SH-SY5Y (cell line): ENCODE results near the gene SGMS2.

Source experiments
- GATA2 ChIP-seq: IDR thresholded peaks from 2 replicates; pipeline ENCODE4 v1.6.1; 2011; ENCODE audit warnings: mild to moderate bottlenecking, low read depth, low read length
- GATA3 ChIP-seq: IDR thresholded peaks from 2 replicates; pipeline ENCODE4 v1.6.1; 2011; ENCODE audit warnings: low read depth, mild to moderate bottlenecking, low read length, moderate library complexity

SGMS2 gene

DNA sequence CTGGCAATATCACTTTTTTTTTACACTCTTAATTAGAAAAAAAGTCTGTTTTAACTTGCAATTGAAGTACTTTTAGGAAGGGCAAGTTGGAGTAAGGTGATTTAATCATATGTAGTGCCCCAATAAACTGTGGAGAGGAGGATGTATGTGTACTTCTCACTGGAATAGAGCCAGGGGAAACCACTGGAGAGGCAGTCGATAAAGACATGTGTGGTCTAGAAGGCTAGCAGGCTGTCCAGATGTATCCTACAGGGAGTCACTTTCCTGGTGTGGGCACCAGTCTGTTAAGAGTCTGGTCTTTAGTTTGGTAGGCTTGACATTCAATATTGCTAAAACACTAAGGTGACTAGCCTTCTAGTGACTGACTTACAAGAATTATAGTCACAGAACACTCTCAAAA lies 9.6 kb upstream of the SGMS2 start:
- TF ChIP-seq GATA3: no peak
- no peak for TF ChIP-seq GATA2

DNA sequence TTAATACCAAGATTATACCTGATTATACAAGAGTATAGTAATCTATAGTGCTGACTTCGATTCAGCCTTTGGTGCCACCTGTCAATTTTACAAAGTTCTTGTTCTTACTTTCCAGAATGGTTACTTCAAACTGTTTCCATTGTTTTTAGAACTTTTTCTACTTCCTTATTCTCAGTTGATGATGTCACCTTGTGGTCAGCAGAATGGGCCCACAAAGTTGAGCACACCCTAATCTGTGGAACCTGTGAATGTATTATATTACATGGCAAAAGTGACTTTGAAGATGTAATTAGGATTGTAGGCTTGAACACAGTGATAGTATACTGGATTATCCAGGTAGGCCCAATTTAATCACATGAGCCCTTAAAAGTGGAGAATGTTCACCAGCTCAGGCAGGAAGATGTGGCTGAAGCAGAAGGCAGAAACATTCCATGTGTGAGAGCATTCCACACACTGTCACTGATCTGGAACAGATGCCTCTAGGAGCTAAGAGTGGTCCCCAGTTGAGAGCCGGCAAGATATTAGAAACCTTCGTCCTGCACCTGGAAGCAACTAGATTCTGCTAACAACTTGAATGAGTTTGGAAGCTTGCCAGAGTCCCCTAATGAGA lies 6.3 kb upstream of the SGMS2 start:
- TF ChIP-seq GATA3 (no peak), GATA2 (no peak)

DNA sequence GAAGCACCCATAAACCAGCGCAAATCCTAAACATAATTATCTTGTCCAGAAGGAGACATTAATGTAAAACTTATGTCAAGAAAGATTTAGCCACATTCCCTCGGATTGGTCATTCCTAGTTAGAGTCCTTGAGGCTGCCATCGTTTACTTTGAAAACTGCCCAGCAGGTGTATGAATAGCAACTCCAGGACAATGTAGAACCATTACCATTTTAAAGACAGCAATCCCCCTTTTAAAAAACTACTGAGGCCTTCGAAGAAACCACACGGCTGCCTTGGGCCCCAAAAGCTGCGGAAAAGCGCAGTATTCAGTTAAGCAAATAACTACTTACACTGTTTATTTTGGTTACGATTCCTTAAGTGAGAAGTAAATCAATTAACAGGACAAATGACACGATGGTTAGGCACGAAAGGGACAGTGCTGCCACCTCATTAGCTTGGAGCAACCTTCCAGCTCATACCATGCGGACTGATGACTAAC lies 822 bp upstream of the SGMS2 start:
- no peak for TF ChIP-seq GATA2
- TF ChIP-seq GATA3: no peak

DNA sequence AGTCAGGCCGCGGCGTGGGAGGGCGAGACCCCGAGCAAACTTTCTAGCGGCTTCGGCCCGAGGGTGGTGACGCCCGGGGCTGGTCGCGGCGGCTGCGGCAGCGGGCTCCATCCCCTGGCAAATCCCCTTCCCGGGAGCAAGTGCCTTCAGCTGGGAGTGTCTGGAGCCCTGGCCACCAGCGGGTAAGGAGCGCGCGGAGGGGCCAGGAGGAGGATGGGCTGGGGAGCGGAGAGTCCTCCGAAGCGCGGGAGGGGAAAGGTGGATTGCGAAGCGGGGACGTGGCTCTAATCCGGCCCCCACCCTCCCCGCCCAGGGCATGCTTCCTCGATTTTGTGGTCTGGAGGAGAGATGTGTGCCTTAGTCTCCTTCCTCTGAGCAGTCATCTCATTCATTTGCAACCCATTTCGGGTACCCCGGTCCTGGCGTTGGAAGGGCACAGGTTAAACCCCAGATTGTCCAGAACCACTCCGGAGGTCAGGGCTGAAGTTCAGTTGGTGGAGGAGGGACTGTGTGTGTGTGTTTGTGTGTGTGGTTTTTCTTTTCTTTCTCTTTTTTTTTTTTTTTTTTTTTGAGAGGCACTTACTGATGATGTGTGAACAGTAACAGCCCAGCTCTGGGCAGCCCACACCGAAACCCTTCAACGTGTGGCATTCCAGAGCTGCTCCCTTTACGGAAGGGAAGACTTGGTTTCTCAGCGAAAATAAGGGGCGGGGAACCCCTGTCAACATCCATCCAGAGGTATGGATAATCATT lies 516 bp downstream of the SGMS2 start:
- TF ChIP-seq GATA3 (no peak), GATA2 (no peak)

DNA sequence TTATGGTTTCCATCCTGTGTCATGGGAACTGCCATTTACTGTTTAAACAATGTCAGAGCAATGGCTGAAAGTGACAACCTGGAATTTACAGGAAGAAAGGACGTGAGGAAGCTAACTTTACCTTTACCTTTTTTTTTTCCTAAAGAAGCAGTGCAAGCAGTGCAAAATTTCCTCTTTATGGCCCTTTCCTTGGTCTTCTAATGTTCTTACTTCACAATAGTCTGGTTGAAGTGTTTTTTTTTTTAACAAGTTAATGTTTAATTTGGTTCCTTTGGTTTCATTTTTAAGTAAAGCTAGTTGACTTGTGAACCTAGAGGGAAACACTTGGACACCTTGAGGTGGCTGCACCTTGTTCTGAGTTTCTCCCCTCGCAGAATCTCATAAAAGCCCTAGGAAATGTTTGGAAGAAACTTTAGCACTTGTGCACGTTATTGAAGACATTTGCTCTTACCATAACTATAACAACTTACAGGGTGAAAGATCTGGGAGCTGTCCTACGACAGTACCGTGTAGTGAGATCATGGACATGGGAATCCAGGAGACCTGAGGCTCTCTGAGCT lies 1.8 kb downstream of the SGMS2 start:
- TF ChIP-seq GATA2: no peak
- TF ChIP-seq GATA3: no peak

DNA sequence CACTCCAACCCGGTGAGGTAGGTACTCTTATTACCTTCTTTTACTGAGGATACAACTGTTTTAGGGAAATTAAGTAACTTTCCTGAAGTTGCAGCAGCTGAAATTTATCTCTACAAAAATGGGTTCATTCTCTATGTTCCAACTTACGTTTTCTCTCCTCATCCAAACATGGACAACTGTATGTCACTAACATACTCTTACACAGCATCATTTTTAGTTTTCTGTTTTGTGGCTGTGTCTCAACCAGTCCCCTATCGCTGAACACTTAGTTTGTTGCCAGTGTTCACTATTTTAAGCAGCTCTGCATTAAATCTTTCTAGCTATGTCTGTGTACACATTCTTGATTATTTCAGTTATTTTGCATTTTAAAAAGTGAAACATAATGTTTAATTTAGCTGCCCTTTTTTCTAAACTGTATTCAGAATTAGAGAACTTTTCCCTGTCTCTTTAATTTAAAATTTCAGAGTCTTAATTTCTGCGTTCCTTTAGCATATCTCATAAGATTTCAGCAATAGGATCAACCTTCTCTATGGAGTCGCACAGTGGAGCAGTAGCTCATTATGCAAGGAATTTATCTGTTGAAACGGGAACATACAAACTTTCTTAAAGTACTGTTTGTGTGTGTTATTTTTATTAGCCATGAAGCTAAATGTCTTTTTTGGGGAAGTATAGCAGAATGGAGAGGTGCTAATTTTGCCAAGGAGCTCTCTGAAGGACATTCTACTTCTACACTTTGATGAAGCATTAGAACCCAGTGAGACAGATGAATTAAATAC lies 3.8 kb downstream of the SGMS2 start:
- TF ChIP-seq GATA2 (no peak), GATA3 (no peak)

DNA sequence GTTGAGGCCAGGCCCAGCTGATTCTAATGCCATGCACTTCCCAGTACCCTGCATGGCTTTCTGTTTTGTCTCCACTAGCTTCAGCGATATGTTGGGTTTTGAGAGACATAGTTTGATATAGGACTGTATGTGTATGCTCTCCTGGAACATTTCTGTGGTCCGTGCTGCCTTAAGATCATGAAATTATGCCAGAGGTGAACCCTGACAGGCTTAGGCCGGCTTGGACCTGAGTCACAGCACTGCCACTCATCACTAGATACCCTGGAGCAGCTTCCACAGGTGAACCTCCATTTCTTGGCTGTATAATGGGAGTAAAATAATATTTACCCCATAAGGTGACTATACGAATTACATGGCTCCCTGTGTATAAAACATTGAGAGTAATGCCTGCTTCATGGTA lies 6.4 kb downstream of the SGMS2 start:
- no peak for TF ChIP-seq GATA2

DNA sequence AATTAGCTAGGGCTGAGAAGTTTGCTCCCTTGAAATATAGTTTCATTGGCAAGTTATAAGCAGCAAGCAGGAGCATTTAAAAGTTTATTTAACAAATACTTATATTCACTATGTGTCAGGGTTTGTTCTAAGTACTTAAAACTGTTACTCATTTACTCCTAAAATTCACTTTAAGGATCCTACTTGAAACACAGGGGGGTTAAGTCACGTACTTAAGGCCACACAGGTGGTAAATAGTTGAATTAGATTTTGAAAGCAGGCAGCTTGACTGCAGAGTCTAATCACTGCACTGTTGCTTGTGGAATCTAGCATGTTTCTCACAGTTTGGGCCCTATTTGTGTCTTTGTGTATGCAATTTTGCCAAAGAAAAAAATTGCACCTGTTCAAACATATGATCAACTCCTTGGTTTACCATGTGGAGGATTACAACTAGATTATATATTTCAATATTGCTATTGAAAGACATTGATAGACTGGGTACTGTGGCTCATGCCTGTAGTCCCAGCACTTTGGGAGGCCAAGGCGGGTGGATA lies 7.6 kb downstream of the SGMS2 start:
- TF ChIP-seq GATA3 (no peak), GATA2 (no peak)

DNA sequence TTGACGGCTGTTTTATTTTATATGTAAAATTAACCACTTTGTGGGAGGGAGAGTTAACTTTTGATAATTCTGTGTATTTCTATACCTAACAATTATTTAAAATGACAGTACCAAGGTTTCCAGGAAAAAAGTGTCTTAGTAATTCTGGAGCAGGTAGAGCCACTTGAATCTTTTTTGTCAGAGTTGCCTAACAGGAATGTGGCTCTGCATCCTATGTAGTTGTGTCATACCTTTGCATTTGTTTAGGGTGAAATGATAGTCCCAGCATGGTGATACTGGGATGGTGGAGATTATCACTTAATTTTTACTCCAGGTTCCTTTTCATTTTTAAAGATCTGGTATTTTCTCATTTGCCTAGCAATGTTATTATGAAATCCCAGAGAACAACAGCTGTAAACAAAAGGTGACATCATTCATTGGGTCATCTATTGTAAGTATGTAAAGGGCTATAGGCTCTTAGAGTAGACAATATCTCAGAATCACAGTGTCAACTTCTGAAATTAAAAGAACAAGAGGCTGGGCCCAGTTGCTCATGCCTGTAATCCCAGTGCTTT lies 9.6 kb downstream of the SGMS2 start:
- no peak for TF ChIP-seq GATA2
- TF ChIP-seq GATA3: no peak

DNA sequence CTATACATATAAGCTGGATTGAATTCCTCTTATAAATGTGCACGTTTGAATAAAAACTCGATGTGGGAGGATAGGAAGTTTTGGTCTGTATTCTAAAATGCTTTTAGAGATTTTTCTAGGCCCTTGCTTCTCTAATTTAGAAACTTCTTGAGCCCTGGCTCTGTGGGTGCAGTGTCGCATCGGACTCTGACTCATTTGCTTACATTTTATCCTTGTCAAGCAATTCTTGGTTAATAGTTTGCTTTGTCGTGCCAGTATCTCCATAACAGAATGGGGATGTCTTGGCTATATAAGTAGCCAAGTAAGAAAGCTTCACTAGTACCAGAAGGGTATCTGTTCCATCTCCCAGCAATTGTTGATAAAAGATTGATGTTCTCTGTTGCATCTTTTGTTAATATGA lies 10.7 kb downstream of the SGMS2 start:
- TF ChIP-seq GATA2: no peak
- no peak for TF ChIP-seq GATA3

DNA sequence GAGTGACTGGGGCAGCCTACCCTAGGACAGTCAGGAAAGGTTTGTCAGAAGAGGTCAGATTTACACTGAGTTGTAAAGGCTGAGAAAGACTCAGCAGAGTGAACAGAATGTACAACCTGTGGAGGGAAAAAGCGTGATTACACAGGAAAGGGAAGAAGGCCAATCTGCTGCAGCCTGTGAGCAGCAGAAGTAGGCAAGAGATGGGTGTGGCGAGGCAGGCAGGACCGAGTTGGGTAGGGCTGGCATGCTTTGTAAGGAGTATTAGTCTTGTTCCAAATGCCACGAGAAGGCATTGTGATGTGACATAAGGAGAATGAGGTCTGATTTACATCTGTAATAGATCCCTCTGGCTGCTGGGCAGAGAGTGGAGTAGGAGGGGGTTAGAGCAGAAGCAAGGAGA lies 12.6 kb downstream of the SGMS2 start:
- no peak for TF ChIP-seq GATA3
- no peak for TF ChIP-seq GATA2

DNA sequence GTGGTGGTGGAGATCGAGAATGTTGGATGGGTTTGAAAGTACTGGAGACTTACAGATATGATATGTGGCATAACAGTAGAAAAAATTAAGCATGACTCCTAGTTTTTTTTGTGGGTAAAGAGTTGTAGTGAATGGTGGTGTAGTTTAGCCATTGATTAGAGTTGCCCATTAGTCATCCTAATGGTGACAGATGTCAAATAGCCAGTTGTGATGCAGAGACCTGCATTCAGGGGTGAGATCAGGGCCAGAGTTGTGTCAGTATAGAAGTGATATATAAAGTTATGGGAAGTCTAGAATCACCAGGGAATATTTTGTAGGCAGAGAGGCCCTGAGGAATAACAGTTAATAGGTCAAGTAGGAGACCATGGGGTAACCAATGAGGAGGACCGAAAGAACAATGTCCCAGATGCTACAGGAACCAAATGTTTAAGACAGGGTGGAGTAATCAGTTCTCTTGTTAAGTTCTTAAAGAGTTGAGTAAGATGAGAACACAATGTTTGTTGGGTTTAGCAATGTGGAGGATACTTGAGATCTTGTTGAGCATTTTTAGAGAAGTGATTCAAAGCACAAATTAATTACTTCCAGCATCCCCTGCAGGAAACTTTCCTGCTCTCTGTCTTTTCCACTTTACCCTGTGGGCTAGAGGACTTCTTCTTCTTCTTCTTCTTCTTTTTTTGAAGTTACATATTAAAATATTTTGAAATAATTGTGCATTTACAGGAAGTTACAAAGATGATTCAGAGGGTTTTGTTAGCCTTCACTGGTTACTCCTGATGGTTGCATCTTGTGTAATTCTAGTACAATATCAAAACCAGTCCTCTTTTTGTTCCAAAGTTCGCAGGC lies 13.3 kb downstream of the SGMS2 start:
- TF ChIP-seq GATA2 (no peak), GATA3 (no peak)
